Colon (tissue), 2 donors: ENCODE measurements around the gene BPTF.
"Not testable (repeated sequence)": the region's sequence is repeated elsewhere in the genome, so short reads cannot be mapped to it uniquely, and the experiment has no call there.

Source experiments
- FAIRE-seq: peaks from 2 replicates; lab custom pipeline; 2012; peaks lifted over from hg19 to GRCh38; lab: Jason Lieb, UNC
- donor health status: control.
- donor health status: control.

BPTF gene

DNA sequence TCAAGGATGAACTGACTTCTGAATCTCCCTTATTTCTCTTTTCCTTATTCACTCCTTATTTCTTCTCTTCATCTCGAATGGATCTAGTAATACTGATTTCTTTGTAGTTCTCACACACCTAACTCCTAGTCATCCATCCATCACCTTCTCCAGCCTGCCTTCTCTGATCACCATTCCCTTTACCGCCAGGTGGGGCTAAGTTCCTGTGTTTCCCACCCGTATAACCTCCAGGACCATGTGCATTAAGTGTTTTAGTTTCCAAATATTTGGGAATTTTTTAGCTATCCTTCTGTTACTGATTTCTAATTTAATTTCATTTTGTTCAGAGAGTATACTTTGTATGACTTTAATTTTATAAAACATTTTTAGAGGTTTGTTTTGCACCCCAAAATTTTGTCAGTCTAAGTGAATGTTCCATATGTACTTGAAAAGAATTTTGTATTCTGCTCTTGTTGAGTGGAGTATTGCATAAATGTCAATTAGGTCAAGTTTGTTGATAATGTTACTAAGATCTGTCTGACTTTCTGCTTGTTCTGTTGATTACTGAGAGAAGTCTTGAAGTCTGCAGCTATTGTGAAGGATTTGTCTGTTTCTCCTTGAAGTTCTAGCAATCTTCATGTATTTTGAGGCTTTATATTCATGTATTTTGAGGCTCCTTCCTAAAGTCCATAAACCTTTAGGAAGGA is 8.8 kb downstream of the BPTF start:
- no peak for FAIRE-seq

DNA sequence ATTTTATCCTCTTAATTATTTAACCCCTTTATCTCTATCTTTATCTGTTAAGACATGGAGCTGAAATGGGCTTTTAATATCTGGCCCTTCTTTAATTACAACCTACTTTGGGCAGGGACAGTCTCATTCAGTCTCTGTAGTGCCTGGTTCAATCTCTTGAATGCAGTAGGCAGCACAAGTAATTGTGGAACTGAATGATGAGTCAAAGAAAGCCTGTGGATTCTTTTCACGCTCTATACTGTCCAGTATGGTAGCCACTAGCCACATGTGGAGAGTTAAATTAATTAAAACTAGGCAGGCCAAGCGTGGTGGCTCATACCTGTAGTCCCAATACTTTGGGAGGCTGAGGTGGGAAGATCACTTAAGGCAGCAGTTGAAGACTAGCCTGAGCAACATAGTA is 9.3 kb downstream of the BPTF start:
- no peak for FAIRE-seq

DNA sequence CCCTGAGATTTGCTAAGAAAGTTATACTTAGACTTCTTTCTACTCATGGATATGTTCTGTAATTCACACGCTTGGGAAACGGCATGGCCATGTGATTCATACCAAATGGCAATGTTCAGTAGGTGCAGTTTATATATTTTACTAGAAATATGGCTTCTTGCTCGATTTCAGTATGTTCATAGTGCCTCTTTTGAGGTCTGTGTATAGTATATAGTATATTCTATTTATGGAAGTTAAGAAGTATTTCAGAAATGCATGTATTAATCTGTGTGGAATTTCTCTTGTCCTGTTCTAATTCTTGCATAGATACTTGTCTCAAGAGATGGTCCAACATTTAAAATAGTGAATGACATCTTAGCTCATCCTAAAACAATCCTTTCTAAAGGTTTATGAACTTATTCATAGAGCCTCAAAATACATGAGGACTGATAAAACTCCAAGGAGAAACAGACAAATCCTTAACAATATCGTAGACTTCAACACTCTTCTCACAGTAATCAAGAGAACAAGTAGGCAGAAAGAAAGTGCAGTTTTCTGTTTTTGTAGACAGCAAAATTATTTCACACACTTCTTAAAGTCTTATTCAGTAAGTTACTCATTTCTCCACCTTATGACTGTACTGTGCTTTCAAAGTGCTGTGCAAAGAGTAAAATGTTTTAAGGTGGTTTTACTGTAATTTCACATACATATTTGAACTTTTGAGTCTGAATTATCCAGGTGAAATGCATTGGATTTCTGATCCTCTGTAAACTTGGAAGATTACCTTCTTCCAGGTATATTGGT is 11.1 kb downstream of the BPTF start:
- no peak for FAIRE-seq

DNA sequence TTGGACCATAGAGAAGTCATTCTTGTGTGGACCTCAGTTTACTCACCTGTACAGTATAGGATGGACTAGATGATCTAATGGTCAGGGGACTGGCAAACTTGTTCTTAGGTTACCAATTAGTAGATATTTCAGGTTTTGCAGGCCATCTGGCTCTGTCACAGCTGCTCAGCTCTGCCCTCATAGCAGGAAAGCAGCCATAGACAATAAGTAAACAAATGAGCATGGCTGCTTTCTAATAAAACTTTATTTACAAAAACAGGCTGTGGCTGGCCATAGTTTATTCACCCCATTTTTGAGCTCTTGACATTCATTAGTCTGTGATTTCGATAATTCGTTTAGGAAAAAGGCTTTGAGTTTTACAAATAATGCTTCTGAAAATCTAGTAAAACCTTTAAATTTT is 12.7 kb downstream of the BPTF start:
- no peak for FAIRE-seq

DNA sequence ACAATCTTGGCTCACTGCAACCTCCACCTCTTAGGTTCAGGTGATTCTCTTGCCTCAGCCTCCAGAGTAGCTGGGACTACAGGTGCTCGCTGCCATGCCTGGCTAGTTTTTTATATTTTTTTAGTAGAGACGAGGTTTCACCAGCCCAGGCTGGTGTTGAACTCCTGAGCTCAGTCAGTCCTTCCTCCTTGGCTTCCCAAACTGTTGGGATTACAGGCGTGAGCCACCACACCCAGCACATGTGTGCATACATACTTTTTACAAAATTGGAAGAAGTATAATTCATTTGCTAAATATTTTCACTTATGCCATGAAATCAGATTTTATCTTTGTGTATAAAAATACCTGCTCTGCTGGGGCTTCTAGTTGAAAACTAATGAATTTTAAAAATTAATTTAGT is 13.2 kb downstream of the BPTF start:
- FAIRE-seq = no peak

DNA sequence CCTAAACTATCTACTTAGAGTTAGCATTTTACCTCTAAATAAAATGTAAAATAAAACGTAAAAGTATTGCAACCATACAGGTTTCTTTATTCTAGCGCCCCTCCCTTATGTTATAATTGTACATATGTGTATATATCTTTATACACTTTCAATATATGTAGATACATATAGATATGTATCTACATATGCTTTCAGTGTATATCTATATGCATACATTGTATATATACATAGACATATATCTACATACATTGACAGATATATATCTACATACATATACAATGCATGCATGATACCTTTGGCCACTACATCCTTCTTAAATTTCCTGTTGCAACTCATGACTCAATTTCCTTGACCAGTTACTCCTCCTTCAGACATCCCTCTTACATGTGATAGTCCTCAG is 16.7 kb downstream of the BPTF start:
- no peak for FAIRE-seq

DNA sequence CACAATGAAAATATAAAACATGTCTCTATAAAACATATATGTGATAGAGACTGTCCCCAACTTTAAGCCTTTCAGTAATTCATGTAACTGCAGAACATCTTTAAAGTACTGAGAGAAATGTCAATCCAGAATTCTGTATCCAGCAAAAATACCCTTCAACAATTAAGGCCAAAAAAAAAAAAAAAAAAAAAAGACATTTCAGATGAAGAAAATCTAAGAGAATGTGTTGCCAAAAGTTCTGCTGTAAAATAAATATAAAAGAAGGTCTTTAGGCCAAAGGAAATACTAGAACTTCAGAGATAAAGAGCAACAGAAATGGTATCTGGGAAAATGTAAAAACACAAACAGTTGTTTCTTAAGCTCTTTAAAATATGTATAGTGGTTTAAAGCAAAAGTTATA is 17.3 kb downstream of the BPTF start:
- FAIRE-seq = no peak

DNA sequence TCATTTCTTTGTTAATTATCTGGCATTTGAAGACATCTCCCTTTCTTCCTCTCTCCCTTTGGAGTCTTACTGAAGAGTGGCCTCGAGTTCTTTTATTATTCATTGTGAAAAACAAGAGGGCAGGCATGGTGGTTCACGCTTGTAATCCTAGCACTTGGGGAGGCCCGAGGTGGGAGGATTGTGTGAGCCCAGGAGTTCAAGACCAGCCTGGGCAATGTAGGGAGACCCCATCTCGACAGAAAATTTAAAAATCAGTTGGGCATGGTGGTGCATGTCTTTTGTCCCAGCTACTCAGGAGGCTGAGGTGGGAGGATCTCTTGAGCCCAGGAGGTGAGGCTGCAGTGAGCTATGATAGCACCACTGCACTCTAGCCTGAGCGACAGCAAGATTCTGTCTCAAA is 20.1 kb downstream of the BPTF start:
- FAIRE-seq = no peak

DNA sequence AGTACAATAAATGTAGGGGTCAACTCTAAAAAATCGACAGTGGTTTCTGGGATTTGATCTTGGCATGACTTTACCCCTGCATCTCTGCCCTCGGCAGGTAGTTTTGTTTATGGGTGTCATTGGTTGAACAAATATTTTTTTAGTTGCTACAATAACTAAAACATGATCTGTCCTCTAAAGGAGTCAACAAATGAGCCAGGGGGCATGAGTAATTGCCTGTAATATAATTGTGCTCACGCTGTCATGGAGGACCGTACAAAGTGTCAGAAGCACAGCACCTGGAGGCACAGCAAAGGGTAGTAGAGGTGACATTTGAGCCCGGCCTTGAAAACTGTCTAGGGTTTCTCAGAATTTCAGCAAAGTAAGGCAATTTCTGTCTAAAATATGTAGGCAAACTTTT is 22.9 kb downstream of the BPTF start:
- FAIRE-seq = not testable (repeated sequence)

DNA sequence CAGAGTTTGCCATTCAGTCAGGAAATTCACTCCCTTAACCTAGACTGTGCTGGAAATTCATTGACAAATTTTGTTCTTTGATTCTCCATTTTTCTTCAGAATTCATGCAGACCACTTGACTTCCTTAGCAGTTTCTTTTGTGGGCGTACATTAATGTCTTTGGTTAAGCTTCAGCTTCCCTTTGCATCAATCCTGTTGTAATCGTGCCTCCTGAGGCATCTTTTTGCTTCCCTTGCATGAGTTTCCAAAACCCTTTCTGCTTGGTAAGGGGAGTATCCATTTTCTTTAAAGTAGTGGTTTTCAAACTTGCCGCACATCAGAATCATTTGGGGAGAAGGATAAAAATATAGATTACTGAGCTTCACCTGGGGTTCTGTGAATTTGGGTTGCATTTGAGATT is 23.5 kb downstream of the BPTF start:
- not testable (repeated sequence) for FAIRE-seq

DNA sequence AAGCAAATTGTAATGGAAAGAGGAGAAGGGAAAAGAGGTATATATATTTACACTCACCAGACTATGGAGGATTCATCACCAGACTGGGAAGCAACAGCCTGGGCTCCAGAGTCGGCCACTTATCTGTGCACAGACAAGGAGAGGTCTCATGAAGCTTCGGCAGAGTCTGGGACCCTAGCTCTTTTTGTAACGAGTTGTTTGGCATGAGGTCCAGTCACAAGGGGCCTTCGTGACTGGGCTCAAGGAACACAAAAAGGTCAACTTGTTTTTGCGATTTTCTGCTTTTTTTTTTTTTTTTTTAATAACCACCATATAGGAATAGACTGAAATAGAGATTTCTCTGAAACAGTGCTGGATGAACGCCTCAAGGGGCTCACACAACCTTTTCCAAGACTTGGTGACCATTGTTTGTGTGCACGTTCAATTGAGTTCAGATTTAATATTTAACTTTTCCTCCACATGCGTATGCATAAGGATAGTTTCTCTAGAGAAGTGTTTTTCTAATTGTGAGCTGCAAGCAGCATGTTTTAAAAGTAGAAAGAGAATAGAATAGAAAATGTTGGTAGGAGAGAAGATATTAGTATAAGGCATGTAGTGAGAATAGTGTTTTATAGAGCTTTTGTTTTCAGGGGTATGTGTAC is 25.8 kb downstream of the BPTF start:
- FAIRE-seq = no peak

DNA sequence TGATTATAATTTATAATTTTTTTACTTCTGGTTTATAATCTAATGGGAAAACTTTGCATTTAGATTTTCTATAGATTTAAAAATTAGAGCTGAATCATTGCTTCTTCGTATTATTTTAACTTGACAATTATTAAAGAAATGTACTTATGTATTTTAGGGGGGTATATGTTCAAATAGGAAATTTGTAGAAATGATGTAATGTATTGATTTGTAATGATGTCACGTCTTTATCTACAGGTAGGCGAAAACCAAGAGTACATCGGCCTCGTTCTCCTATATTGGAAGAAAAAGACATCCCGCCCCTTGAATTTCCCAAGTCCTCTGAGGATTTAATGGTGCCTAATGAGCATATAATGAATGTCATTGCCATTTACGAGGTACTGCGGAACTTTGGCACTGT is 28.4 kb downstream of the BPTF start:
- FAIRE-seq = no peak

DNA sequence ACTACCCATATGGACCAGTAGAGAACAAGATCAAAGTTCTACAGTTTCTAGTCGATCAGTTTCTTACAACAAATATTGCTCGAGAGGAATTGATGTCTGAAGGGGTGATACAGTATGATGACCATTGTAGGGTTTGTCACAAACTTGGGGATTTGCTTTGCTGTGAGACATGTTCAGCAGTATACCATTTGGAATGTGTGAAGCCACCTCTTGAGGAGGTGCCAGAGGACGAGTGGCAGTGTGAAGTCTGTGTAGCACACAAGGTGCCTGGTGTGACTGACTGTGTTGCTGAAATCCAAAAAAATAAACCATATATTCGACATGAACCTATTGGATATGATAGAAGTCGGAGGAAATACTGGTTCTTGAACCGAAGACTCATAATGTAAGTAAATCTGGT is 29.1 kb downstream of the BPTF start:
- no peak for FAIRE-seq

DNA sequence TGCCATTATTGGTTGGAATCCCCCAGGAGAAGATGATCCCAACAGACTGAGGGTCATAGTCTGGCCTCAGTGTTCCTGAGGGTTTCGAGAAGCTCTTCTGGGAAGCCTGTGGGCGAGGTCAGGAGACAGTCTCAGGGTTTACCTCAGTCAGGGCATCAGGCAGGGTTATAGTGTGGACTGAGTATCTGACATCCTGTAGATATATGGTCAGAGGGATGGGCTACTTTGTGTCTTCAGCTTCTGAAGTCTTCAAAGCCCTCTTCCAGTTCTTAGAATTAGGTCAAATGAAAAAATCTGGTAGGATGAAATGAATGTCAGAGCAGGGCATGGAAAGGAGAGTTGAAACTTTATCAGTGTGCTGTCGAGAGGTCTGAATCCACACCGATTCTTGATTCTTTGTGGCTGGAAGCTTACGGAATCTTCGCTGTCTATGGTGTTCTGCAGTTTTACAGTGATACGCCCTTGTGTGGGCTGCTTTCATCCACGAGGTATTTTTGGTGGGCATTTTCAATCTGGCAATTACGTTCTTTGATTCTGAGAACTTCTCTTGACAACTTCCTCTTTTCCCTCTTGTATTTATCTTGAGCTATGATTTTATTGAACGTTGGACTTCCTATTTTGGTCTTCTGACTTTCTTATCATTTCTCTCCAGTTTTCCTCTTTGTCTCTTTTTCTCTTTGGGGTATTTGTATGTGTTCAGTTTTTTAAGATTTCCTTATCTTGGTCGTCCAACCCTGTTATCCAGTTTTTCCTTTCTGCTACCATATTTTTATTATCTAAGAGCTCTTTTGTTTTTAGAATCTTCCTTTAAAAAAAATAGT is 30.4 kb downstream of the BPTF start:
- no peak for FAIRE-seq

DNA sequence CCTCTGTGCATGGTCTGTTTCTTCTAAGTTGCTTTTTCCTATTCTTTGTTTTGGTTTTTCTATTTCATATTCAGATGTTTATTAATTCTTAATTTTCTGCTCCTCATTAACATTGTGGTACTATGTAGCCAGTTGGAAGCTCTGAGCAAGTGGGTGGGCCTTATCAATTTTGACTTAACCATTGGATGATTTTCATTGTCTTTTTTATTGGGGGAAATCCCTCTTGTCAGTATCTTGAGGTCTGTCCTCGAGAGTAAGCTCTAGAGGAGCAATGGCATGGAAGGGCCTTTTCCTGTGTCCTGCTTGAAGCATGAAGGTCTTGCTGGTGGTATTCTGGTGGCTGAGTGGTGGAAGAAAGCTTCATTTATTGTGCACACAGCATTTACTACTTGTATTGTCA is 31.1 kb downstream of the BPTF start:
- not testable (repeated sequence) for FAIRE-seq

DNA sequence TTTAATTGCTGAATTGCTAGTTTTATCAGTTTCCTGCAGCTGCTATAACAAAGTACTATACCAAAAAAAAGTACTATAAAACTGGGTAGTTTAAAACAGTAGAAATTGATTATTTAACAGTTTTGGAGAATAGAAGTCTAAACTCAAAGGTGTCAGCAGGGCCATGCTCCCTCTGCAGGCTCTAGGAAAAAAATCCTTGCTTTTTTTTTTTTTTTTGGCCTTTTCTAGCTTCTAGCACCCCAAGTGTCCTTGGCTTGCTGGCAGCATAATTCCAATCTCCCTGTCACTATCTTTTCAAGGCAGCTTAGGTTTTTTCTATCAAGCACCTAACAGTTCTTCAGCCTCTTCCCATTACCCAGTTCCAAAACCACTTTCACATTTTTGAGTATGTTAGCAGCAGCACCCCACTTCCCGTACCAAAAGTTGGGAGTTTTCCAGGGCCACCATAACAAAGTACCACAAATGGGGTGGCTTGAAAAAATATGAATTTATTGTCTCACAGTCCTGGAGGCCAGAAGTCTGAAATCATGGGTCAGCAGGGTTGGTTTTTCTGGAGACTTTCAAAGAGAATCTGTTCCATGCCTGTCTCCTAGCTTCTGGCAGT is 37.4 kb downstream of the BPTF start:
- FAIRE-seq = no peak

DNA sequence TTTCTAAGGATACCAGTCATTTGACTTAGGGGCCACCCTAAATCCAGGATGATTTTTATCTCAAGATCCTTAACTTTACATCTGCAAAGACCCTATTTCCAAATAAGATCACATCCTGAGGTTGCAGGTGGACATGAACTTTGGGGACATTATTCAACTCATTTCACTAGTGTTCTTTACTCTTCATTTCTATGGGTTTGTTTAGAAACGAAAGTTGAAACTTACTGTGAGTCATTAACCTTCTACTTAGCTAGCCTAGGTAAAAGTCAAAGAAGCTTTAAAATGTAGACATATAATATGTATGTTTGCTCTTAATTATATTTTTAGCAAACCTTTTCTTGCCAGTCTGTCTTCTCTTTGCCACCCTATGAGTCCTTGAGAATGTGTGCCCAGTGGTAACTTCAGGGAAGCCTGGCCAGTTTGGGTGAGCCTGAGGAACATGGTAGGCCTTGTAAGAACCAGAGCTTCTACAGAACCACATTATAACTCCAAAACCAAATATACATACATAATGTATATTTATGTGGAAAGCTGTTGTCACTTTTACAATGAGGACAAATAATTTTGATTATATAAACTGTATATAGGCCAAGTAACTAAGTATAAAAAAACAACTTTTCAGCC is 38.4 kb downstream of the BPTF start:
- no peak for FAIRE-seq

DNA sequence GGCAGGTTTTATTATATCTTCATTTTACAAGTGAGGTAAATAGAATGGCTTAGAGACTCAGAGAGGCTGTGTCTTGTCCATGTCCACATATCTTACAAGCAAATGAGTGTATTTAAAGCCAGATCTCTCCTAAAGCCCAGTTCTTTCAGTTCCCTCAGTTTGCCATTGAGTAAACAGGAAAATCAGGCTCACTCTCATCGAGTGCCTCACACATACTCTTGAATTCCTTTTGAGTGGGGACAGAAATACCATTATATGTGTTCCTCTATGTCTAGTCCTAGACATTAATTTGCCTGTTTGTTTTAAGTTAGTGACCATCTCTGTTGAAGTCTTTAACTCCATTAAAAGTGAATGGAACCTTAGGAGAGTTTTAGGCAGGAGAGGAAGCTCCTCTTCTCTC is 40.1 kb downstream of the BPTF start:
- FAIRE-seq = no peak

DNA sequence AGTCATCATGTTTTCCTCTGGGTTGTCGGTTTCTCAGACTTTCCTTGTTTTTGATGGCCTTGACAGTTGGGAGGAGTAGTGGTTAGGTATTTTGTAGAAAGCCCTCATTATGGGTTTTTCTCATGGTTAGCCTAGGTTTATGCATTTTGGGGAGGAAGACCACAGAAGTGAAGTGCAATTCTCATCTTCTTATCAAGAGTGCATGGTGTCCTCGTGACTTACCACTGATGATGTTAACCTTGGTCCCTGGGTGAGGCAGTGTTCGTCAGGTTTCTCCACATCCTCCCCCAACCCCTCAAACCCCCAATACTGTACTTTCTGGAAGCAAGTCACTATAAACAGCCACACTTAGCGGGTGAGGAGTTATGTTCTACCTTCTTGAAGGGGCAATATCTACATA is 42.3 kb downstream of the BPTF start:
- FAIRE-seq = no peak

DNA sequence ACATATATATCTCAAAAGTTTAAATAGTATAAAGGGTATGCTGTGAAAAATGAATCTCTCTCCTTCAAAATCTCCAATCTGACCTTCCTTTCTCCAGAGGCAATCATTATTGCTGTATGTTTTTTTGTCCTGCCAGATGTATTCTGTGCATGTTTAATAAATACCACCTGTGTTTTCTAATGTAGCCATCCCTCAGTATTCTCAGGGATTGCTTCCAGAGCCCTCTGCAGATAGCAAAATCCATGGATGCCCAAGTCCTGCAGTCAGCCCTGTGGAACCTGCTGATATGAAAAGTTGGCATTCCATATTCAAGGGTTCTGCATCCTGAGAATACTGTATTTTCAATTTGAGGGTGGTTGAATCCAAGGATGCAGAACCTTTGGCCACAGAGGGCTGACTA is 42.9 kb downstream of the BPTF start:
- no peak for FAIRE-seq

DNA sequence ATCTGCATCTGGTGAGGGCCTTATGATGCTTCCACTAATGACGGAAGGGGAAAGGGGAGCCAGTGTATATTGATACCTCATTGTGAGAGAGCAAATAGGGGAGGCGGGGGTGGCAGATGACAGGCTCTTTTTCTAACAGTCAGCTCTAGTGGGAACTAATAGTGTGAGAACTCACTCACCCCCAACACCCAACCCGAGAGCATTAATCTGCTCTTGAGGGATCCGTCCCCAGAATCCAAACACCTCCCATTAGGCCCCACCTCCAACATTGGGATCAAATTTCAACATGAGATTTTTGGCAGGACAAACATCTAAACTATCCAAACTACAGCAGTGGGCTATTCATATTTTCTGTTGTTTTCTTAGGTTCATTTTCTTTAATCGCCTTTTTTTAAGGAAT is 54.4 kb downstream of the BPTF start:
- FAIRE-seq = no peak

DNA sequence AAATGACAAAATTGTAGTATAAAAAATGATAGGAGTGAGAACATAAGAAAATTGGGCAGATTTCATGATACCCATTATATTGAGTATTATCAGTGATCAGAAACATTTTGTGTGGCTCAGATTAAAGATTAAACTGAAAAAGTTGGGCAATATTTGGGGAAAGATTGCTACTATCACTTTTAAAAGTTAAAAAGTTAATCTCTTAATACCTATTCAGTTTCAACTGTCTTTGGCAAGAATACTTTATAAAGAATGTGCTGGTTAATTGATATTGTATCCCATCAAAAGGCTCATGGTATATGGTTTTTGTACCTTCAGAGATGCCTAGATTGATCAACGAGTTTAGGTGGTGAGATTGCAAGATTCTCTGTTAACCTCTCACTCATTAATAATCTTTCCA is 55.8 kb downstream of the BPTF start:
- no peak for FAIRE-seq
